GM19035 (cell line): ENCODE data around the gene TOB2.

ENCODE experiments used
- ATAC-seq: cut with Tn5 transposase; IDR thresholded peaks from one replicate; pipeline ENCODE4 v1.9.1; 2021; ENCODE audit not compliant: unreplicated experiment

Gene TOB2, protein sequence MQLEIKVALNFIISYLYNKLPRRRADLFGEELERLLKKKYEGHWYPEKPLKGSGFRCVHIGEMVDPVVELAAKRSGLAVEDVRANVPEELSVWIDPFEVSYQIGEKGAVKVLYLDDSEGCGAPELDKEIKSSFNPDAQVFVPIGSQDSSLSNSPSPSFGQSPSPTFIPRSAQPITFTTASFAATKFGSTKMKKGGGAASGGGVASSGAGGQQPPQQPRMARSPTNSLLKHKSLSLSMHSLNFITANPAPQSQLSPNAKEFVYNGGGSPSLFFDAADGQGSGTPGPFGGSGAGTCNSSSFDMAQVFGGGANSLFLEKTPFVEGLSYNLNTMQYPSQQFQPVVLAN

DNA sequence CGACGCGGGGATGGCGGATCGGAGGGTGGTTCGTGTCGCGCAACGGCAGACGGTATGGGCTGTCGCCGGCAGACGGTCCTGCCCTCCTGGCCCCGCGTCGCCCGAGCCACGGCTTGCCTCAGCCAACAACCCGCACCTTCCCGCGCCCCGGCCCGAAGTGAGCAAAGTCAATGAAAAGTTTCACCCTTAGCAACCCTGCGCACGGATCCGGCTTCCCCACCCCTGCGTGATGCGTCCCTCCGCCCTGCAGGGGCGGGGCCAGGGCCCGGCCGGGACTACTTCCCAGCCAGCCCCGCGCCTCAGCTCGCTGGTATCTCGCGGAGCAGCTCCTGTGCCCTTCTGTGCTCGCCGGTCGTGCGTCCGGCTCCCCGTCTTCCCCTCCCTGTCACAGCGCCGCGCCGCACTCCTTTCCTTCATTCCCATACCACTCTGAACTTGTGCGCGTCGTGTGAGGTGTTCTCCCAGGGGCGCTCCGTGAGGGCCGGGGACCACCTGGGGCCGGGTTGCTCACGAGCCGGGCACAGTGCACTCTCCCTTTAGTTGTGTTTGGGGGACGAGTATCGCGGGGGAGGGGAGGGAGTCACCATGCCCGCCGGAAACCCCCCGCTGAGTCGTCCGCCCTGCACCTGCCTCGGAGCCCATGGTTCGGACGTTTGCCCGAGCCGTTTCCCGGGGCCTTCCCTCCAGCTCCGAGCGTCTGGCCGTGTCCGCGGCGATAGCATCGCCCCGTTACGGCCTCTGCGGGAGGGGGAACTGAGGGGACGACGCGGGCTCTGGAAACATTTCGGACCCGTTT is at the start of gene TOB2:
TSS of gene TOB2 (minus strand) at position 163 of the 796 bp plus-strand sequence. CDS start 9,456 bp downstream, outside the sequence.
- ATAC-seq, result peak; percentile 49

DNA sequence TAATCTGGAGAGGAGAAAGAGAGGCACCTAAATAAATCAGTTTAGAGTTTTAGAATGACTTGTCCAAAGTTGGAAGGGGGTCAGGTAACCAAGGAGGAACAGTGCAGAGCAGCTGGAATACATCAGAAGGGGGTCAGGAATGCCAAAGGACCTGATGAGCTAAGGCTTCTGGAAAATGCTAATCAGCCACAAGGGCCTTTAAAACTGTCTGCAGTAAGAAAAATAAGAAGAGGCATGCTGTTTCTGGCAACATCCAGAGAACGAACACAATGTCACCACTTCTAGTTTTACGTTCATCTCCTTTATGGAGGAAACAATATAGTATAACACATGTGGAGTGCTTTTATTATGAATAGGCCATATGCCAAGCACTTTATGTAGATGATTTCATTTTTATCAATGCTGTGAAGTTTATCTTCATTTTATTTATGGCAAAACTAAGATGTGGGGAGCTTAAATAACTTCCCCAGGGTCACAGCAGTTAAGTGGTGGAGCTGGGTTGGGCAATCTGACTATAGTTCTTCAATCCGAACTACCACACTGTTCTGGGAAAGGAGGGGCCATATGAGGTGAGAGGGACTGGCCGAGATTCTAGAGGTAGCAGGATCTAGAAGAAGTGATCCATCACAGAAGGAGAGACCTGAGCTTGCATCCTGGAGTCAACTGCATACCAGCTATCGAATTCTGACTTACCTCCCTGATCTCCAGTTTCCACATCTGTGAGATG is 44.9 kb upstream of the TOB2 start:
- ATAC-seq, result no peak

DNA sequence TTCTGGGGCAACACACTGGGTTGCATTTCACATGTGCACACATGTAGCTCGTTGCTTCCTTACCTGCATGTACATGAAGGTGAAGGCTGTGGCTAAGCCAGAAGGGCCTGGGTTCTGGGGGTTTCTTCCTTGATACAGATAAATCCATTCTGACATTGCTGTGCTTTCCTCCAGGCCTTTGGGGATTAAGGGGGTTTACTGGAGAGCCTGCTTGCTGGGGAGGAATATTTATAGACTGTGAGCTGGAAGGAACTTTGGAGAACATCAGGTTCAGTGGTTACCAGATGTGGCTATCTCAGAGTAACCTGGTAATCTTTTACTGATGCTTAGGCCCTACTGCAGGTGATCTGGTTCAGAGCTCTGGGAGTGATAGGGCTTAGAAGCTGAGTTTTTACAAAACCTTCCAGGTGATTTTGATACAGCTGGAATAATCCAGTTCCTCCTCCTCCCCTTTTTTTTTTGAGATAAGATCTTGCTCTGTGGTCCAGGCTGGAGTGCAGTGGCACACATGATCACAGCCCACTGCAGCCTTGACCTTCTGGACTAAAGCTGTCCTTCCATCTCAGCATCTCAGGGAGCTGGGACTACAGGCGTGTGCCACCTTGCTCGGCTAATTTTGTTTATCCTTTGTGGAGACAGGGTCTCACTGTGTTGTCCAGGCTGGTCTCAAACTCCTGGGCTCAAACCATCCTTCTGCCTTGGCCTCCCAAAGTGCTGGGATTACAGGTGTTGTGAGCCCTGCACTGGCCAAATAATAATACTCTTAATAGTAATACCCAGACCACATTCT is 42.2 kb upstream of the TOB2 start:
- ATAC-seq, result no peak

DNA sequence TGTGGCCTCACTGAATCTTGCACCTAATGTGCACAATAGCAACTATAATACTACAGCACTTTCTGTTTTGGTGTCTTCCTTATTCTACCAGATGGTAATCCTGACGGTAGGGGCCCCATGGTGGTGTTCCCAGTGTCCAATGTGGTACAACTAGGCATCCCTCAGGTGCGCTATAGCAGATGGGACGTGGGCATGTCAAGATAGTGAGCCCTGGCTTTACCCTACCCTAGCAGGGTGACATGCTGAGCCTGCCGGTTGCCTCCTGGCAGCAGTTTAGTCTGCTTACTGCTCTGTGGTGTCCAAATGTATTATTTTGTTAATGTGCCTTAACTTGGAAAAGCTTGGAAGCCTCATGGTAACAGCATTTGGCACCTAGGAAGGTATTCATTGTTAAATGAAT is 41.5 kb upstream of the TOB2 start:
- no peak for ATAC-seq

DNA sequence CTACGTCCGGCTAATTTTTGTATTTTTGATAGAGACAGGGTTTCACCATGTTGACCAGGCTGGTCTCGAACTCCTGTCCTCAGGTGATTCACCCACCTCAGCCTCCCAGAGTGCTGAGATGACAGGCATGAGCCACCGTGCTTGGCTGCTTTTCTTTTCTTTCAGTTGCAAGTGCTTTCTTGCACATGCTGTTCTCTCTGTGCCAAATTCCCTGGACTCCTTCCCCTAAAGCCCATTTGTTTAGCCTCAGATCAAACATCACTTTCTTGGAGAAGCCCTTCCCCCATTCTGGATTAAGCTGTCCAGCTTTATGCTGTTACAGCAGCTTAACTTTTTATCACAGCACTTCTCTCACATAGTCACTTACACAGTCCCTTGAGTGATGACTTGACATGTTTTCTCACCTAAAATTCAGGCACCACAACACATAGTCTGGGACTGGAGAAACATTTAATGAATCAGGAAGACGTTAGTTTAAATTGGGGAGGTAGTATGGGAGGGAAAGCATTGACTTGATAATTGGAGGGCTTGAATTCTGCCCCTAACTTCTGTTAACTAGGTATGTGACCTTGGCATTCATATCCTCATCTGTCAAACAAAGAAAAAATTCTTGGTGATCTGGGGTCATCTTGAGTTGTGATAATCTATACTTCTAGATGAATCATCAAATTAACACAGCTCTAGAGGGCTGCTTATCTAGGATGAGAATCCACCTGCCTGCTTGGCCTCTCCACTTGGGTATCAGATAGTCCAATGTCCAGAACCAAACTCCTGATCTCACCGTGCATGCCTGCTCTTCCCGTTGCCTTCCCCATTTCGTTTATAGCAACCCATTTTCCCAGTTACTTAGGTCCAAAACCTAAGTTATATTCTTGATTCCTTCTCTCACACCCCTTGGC is 40.7 kb upstream of the TOB2 start:
- ATAC-seq, result no peak

DNA sequence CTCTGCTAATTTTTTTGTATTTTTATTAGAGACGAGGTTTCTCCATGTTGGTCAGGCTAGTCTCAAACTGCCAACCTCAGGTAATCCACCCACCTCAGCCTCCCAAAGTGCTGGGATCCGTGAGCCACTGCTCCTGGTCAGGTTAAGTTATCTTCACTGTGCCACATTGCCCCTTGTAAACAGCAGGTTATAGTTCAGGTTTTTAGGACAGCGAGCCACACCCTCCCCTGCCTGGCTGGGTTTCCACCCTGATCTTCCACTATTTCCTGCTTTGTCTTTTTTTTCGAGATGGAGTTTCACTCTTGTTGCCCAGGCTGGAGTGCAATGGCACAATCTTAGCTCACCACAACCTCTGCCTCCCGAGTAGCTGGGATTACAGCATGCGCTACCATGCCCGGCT is 38.4 kb upstream of the TOB2 start:
- no peak for ATAC-seq

DNA sequence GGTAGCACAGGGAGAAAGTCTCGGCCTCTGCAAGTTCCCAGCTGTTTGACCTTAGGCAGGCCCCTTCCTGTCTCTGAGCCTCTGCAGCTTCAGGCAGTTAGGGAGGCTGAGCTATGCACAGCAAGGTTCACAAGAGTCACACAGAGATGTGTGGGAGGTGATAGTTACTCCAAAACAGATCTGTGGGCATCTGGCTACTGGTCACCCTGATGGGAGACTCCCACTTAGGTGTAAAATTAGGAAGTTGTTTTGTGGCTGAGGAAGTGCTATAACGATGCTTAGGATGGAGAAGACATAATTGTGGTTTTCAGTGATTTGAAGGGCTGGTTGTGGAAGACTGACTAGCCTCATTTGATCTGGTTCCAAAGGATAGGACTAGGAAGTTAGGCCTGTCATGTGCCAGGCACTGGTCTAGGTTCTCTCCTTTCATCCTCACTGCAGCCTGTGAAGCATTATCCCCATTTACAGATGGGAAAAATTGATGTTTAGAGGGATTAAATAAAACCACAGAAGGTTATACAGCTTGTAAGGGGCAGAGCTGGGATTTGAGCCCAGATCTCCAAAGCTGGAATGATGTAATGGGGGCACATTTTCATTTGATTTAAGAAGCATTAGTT is 35.8 kb upstream of the TOB2 start:
- ATAC-seq, result no peak

DNA sequence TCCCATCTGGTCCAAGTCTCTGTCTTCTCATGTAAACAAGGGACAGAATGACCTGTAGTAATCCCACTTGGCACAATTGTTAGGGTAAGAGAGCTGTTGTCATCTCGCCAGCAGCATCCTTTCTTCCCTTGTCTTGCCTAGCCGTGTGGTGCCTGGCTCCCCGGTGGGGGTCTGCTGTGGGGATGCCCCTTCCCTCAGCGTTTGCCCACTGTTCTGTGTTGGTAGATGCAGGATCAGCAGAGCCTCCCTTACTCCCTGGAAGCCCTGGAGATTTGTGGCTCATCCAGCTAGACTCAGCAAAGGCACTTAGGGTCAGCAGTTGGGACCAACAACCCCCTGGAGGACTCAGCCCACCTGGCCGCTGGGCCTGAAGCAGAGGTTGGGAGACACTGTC is 35.3 kb upstream of the TOB2 start:
- ATAC-seq, result no peak

DNA sequence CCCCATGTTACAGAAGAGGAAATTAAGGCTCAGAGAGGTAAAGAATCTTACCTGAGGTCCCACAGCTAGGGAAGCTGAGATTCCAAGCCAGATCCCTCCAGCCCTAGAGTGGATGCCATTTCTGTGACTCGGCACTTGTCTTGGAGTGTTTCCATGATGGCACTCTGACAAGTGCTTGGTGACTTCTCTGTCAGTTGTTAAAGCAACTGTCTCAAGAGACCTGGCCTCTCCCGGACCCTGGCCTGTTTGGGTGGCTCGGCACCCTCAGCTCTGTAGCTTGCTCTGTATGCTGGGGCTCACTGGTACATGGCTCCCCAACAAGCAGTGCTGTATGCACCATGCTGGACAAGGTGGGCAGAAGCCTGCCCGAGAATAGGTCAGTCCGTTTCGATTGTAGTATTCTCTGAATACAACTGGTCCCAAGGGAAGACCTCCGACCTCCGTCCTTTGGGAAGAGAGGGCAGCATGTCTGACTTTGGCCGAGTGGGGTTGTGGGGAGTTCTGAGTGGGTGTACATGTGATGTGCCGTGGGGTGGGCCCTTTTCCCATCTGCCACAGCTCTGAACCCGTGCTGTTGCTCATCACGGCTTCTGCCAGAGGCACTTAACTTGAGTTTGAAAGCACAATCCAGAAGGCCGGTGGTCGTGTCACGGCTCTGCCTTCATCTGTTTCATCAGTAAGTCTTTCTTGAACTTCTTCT is 34.7 kb upstream of the TOB2 start:
- no peak for ATAC-seq

DNA sequence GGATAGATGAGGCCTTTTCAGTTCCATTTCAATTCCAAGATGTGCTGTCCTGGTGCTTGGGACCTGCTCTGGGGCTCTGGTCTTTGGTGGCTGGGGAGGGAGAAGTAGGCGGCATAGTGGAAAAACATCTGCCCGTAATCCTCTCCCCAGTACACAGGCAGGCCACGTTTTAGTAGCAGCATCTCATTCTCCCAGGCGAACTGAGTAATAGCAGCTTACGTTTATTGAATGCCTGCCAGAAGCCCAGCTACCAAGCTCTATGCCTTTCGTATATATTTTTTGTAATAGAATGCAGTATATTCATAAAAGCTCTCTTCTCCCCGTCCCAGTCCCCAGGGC is 33.8 kb upstream of the TOB2 start:
- no peak for ATAC-seq

DNA sequence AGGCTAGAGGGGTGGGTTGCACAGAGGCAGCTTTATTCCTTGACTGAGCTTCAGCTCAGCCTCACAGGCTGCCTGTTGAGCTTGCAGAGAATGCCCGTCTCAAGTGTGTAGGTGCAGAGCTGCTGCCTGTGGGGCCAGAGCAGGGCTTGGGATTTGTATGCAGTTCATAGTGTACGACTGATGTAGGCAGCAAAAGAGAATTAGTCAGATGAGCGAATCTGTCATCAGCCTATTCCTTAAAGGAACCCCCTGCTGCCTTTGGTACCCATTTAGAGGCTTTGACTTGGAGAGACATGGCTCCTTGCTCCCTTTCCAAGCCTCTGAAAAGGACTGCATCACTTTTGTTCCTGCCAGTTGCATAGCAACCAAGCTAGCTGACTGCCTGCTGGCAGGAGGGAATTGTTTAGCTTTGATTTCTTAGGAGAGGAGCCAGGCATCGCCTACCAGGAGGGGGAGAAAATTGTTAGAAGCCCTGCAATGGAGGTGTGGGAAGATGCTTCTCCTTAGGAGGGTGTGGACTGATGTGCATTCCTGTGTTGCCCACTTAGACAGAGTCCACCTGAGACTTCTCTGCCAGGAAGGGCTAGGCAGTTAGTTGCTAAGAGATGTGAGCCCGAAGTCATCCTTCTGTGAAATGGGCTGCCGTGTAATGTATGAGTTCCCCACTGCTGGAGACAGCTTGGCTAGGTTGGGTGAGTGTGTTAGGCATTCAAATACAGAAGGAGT is 33.2 kb upstream of the TOB2 start:
- no peak for ATAC-seq

DNA sequence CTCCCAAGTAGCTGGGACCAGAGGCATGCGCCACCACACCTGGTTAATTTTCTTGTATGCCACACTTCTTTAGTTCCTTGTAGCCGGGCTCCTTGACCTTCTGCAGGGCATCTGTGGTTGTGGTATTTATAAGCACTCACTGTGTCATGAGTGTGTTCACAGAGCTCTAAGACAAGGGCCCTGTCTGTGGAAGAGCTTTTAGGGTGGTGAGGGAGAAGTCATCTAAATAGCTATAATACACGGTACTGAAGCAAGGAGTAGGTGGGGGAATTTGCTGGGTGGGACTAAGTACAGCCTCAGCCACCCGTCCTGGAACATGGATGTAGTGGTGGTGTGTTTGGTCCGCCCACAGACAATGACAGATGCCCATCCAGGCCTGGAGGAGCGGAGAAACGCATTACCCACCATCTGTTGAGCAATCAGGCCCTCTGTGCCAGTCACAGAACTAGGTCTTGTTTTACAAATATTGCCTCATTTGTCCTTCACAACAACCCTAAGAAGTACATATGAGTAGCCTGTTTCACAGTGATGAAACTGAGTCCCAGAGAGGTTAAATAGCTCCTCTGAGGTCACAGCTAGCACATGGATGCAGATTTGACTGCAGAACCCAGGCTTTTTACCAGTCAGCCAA is 32.4 kb upstream of the TOB2 start:
- no peak for ATAC-seq

DNA sequence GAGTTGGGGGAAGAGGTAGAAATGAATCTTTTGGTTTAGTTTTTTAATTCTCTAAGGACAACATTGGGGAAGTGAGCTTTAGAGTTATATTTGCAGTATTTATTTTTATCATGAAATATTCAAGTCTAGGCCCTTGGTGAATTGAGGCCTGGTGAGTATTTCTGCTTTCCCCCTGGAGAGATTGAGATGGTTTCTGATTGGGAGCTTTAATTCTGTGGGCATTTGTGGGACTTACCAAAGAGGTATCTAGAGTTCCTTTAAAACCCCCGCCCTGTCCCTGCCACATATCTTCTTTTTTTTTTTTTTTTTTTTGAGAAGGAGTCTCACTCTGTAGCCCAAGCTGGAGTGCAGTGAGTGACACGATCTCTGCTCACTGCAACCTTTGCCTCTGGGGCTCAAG is 31.9 kb upstream of the TOB2 start:
- no peak for ATAC-seq

DNA sequence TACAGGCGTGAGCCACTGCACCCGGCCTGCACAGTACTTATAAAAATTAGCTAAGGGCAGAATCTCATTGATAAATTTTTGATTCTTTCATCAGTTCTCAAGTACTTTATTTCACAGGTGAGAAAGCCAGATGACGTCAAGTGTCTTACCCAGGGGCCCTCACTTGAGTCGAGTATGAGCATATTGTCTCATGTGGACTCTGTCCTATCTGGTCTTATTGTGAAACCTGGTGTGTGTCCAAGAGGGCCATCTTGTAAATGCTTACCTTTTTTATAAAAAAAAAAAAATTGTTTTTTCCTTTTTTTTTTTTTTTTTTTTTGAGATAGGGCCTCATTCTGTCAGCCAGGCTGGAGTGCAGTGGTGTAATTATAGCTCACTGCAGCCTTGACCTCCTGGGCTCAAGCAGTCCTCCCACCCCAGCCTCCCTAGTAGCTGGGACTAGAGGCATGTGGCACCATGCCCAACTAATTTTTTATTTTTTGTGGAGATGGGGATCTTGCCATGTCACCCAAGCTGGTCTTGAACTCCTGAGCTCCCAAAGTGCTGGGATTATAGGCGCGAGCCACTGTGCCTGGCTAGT is 28.4 kb upstream of the TOB2 start:
- ATAC-seq, result no peak

DNA sequence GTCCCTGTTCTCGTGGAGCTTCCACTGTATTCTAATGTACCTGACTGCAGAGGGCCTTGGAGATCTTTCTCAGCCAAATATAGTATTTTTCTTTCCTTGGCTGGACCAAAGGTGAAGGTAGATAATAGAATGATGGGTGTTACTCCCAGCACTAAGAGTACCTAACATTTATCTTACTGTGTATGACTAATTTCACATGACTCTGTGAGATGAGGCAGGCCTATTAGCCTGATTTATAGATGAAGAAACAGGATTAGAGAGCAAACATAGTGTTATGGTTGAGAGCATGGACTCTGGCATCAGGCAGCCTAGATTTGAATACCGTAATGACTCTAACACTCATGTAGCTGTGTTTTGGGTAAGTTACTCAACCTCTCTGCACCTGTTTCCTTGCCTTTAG is 25.0 kb upstream of the TOB2 start:
- ATAC-seq, result no peak

DNA sequence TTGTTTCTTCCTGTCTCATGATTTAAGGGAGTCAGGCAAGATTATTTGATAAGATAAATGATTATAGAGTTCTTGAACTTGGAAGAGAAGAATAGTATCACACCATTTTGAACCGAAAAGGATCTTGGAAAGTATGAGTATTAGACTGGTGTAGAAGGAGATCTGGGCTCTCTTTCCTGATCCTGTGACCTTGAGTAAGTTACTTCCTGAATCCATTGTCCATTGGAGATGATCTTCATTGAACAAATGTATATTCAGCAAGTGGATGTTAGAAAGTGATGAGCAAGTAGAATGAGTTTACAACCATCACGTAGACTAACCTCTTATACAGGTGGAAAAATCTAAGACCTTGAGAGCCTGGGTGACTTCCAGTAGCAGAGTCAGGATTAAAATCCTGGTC is 24.3 kb upstream of the TOB2 start:
- ATAC-seq, result no peak

DNA sequence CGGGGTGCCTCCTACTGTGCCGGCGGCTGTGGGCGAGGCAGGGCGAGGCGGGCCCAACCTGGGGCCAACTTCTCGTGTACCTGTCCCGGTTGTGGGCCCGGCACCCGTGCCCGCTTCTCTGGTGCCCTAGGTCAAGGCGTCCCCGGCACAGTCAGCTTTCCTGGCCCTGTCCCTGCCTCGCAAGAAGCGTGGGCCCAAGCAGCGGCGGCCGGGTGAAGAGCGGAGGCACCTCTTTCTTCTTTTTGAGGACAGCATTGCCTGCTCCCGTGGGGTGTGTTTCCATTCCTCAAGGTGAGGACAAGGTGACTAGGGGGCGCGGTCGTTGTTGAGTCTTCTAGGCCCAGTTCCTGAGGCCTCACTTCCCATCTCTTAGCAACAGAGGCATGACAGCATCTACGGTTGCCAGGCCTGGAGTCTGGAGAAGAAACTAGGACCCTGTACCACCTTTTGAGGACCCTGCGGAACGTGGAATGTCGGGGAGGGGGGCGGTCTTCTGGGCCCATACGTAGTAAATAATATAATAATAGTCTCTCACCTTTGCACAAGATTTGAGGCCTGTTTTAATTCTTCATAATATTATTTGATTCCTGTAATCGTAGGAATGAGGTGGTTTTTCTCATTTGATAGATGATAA is 22.7 kb upstream of the TOB2 start:
- peak; percentile 6 for ATAC-seq
